Left colon (tissue), 2 donors: ENCODE measurements around the gene LYZL1. TPM values are rescaled to one million over a fixed set of nuclear protein-coding genes. Genes with fewer than 3 reads are reported as not detected.
"Not testable (repeated sequence)": the region's sequence is repeated elsewhere in the genome, so short reads cannot be mapped to it uniquely, and the experiment has no call there.

ENCODE experiments used
- ATAC-seq: fragments of 200-7000 bp; cut with Tn5 transposase; one replicate; pipeline ENCODE4 v1.9.1; 2020; ENCODE audit warnings: mild to moderate bottlenecking, moderate library complexity
- DNase-seq, 2 donors: peaks; one replicate each; pipeline ENCODE4 v3.0.0-alpha.2; 2020
- intact Hi-C, 2 donors: fragments of 100-400 bp; cut with DNase I in 1 of 2; cut with micrococcal nuclease in 1 of 2; formaldehyde crosslinking; loops; one replicate each; pipeline versions ENCODE4 v1.11.2 to v1.14.0; 2022; cut with DNase I, micrococcal nuclease
- long read RNA-seq: library from polyadenylated mRNA; unstranded; transcript quantifications from one replicate; pipeline ENCODE4 v2.0.0, GENCODE V29; 2021
- total RNA-seq, 2 donors: library from RNA; stranded (reverse); fragmentation: NEBNext Ultra II Directional; extraction: Animal tissue kit (Norgen Biotek cat#: 25700); gene quantifications; one replicate each; pipeline ENCODE4 v1.2.1, GENCODE V29; 2021
- donor health status: DM: no; HTN: no; CAD: no.
- donor health status: DM: yes; HTN: yes; CAD: no.

The LYZL1 gene
- not detected for total RNA-seq
- long read RNA-seq: 0 reads

GRCh38 chr10:29288906-29289305, at the start of gene LYZL1:
TSS of gene LYZL1 (plus strand) at chr10:29289070. CDS start at chr10:29291868, 2,798 bp downstream.
- intact Hi-C loops, ATAC-seq: not testable (repeated sequence)

GRCh38 chr10:29239569-29240472, 49.0 kb upstream of the LYZL1 start:
- DNase-seq (no peak), ATAC-seq (no peak)
- intact Hi-C loops: no loop called here

More at GRCh38 chr10:29288906-29289305, at the start of gene LYZL1:
- DNase-seq: not testable (repeated sequence)

- ATAC-seq (no peak), DNase-seq (no peak)
- intact Hi-C loops: no loop called here
Measured at GRCh38 chr10:29240986-29241660, 47.7 kb upstream of the LYZL1 start.

GRCh38 chr10:29241925-29242324, 46.9 kb upstream of the LYZL1 start:
- intact Hi-C loops: no loop called here
- no peak for ATAC-seq
- DNase-seq: no peak

GRCh38 chr10:29243066-29243465, 45.8 kb upstream of the LYZL1 start:
- intact Hi-C loops: no loop called here
- ATAC-seq: no peak

GRCh38 chr10:29243750-29244149, 45.1 kb upstream of the LYZL1 start:
- intact Hi-C loops: no loop called here
- ATAC-seq (no peak), DNase-seq (no peak)

More at GRCh38 chr10:29243066-29243465, 45.8 kb upstream of the LYZL1 start:
- no peak for DNase-seq

GRCh38 chr10:29244978-29245377, 43.9 kb upstream of the LYZL1 start:
- DNase-seq: no peak
- ATAC-seq: no peak
- intact Hi-C loops: no loop called here

- intact Hi-C loops: no loop called here
- no peak for ATAC-seq
- no peak for DNase-seq
Measured at GRCh38 chr10:29245476-29245875, 43.4 kb upstream of the LYZL1 start.

GRCh38 chr10:29246449-29246848, 42.4 kb upstream of the LYZL1 start:
- ATAC-seq (no peak), DNase-seq (no peak)
- intact Hi-C loops: no loop called here

- ATAC-seq: no peak
- intact Hi-C loops: no loop called here
- DNase-seq: no peak
Measured at GRCh38 chr10:29248158-29248557, 40.7 kb upstream of the LYZL1 start.

- ATAC-seq (no peak), DNase-seq (no peak)
- intact Hi-C loops: no loop called here
Measured at GRCh38 chr10:29249018-29249417, 39.9 kb upstream of the LYZL1 start.

GRCh38 chr10:29250066-29250465, 38.8 kb upstream of the LYZL1 start:
- ATAC-seq: no peak
- intact Hi-C loops: no loop called here
- DNase-seq: no peak

- intact Hi-C loops: no loop called here
- DNase-seq (no peak), ATAC-seq (no peak)
Measured at GRCh38 chr10:29252811-29253689, 35.8 kb upstream of the LYZL1 start.

GRCh38 chr10:29253690-29254029, 35.2 kb upstream of the LYZL1 start:
- intact Hi-C loops: no loop called here
- no peak for DNase-seq
- no peak for ATAC-seq

- DNase-seq (no peak), ATAC-seq (no peak)
- intact Hi-C loops: no loop called here
Measured at GRCh38 chr10:29254123-29255046, 34.5 kb upstream of the LYZL1 start.

GRCh38 chr10:29255104-29255503, 33.8 kb upstream of the LYZL1 start:
- intact Hi-C loops: no loop called here
- ATAC-seq (no peak), DNase-seq (no peak)

GRCh38 chr10:29256019-29256418, 32.9 kb upstream of the LYZL1 start:
- intact Hi-C loops: no loop called here
- ATAC-seq: no peak
- no peak for DNase-seq

- no peak for ATAC-seq
- intact Hi-C loops: no loop called here
- DNase-seq: no peak
Measured at GRCh38 chr10:29256586-29256985, 32.3 kb upstream of the LYZL1 start.
